ENCODE measurements around the gene TMEM53.

Gene TMEM53

GRCh38 chr1:44698138-44698537 is 23.9 kb upstream of the TMEM53 start:
- DNase-seq (ENCODE audit: low spot score), result no peak
- no CpG with 5 or more reads among the region's 3 CpGs for WGBS, 2 donors (ENCODE audit: extremely low coverage in 2 of 2, insufficient read length in 2 of 2, insufficient replicate concordance in 1 of 2)
- no peak overlapping the region for H3K14ac ChIP-seq (ENCODE audit: low read length)
- H2AFZ ChIP-seq (ENCODE audit: low read length), result no peak overlapping the region
- H2AK5ac ChIP-seq (ENCODE audit: low read depth, low read length), result no peak overlapping the region
- H3K4me1 ChIP-seq (ENCODE audit: control insufficient read depth in 2 of 2, insufficient read depth in 1 of 2, low read depth in 1 of 2, low read length in 2 of 2), result no peaks in the 10 kb centered on the region
- no peaks in the 10 kb centered on the region for H3K79me1 ChIP-seq (ENCODE audit: low read depth, low read length)
- H3K4ac ChIP-seq (ENCODE audit: low read length), result no peak overlapping the region
- no peak overlapping the region for H2BK5ac ChIP-seq (ENCODE audit: low read length)
- H3K36me3 ChIP-seq (replicated peaks in 1 of 2; ENCODE audit: control insufficient read depth in 2 of 2, insufficient read depth in 2 of 2, low read length in 2 of 2), result no peaks in the 10 kb centered on the region
- no peak overlapping the region for H2BK15ac ChIP-seq (ENCODE audit: low read length)
- H4K91ac ChIP-seq (ENCODE audit: low read depth, low read length, poor library complexity), result no peak overlapping the region
- no peak overlapping the region for H3K4me3 ChIP-seq (ENCODE audit: low read length in 2 of 2)
- H3K4me2 ChIP-seq (ENCODE audit: insufficient read depth, low read length, poor library complexity, severe bottlenecking), result no peak overlapping the region
- H2BK120ac ChIP-seq (ENCODE audit: low read depth, low read length), result no peak overlapping the region
- no peak overlapping the region for H3K27ac ChIP-seq (replicated peaks; ENCODE audit: low read length)
- H3K9ac ChIP-seq (ENCODE audit: low read depth, low read length, poor library complexity), result no peak overlapping the region
- H2BK12ac ChIP-seq (ENCODE audit: low read length), result no peak overlapping the region
- no peak overlapping the region for H3K18ac ChIP-seq (ENCODE audit: low read length)
- no peak overlapping the region for H3K23ac ChIP-seq (ENCODE audit: low read depth, low read length, poor library complexity)
- H3K9me3 ChIP-seq (replicated peaks in 1 of 2; ENCODE audit: control insufficient read depth in 2 of 2, insufficient read depth in 1 of 2, low read depth in 1 of 2, low read length in 2 of 2), result no peaks in the 10 kb centered on the region
- no peaks in the 10 kb centered on the region for H3K27me3 ChIP-seq (ENCODE audit: control insufficient read depth in 3 of 3, insufficient read depth in 3 of 3, low read depth in 1 of 3, low read length in 3 of 3)
- H4K8ac ChIP-seq (ENCODE audit: low read depth, low read length), result no peak overlapping the region

DNA sequence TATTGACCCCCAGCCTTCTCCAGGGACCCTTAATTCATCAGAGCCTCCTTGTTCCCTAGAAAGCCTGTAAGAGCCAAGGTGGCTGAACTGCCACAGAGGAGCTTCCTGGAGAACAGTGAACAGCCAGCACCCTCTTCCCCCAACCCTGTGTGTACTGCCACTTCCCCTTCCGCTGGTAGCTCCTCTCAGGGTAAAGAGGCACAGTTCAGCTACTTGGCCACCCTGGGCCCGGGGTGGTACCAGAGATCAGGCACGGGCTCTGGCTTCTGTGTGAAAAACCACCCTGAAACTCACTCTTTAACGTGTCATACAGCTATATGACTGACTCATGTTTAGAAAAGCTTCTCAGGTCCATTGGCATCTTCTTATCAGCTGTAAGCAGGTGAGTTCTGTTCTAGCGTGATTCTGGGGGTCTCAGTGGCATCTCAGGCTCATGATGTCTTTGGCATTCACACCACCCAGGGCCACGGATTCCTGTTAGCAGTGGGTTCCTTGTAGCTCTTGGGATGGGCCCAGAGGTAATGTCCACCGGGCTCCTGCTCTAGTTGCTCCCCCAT is 22.6 kb upstream of the TMEM53 start:
- H3K4ac ChIP-seq (ENCODE audit: low read length), result no peak overlapping the region
- H2BK5ac ChIP-seq (ENCODE audit: low read length), result no peak overlapping the region
- WGBS, 2 donors (ENCODE audit: extremely low coverage in 2 of 2, insufficient read length in 2 of 2, insufficient replicate concordance in 1 of 2), result no CpG with 5 or more reads among the region's 7 CpGs
- DNase-seq (ENCODE audit: low spot score), result no peak
- no peak overlapping the region for H3K4me3 ChIP-seq (ENCODE audit: low read length in 2 of 2)
- no peak overlapping the region for H3K4me2 ChIP-seq (ENCODE audit: insufficient read depth, low read length, poor library complexity, severe bottlenecking)
- no peak overlapping the region for H2BK120ac ChIP-seq (ENCODE audit: low read depth, low read length)
- no peak overlapping the region for H2AFZ ChIP-seq (ENCODE audit: low read length)
- no peaks in the 10 kb centered on the region for H3K36me3 ChIP-seq (replicated peaks in 1 of 2; ENCODE audit: control insufficient read depth in 2 of 2, insufficient read depth in 2 of 2, low read length in 2 of 2)
- H3K23ac ChIP-seq (ENCODE audit: low read depth, low read length, poor library complexity), result no peak overlapping the region
- no peak overlapping the region for H2BK12ac ChIP-seq (ENCODE audit: low read length)
- H3K9me3 ChIP-seq (replicated peaks in 1 of 2; ENCODE audit: control insufficient read depth in 2 of 2, insufficient read depth in 1 of 2, low read depth in 1 of 2, low read length in 2 of 2), result no peaks in the 10 kb centered on the region
- H2BK15ac ChIP-seq (ENCODE audit: low read length), result no peak overlapping the region
- no peak overlapping the region for H3K9ac ChIP-seq (ENCODE audit: low read depth, low read length, poor library complexity)
- no peak overlapping the region for H4K8ac ChIP-seq (ENCODE audit: low read depth, low read length)
- no peak overlapping the region for H3K14ac ChIP-seq (ENCODE audit: low read length)
- no peak overlapping the region for H2AK5ac ChIP-seq (ENCODE audit: low read depth, low read length)
- H3K27me3 ChIP-seq (ENCODE audit: control insufficient read depth in 3 of 3, insufficient read depth in 3 of 3, low read depth in 1 of 3, low read length in 3 of 3), result no peaks in the 10 kb centered on the region
- no peaks in the 10 kb centered on the region for H3K79me1 ChIP-seq (ENCODE audit: low read depth, low read length)
- no peaks in the 10 kb centered on the region for H3K4me1 ChIP-seq (ENCODE audit: control insufficient read depth in 2 of 2, insufficient read depth in 1 of 2, low read depth in 1 of 2, low read length in 2 of 2)
- H3K27ac ChIP-seq (replicated peaks; ENCODE audit: low read length), result no peak overlapping the region
- no peak overlapping the region for H4K91ac ChIP-seq (ENCODE audit: low read depth, low read length, poor library complexity)
- no peak overlapping the region for H3K18ac ChIP-seq (ENCODE audit: low read length)

- Histone ChIP-seq H2AK5ac (ENCODE audit: low read depth, low read length) (no peak overlapping the region), H3K79me1 (ENCODE audit: low read depth, low read length) (no peaks in the 10 kb centered on the region), H3K9ac (ENCODE audit: low read depth, low read length, poor library complexity) (no peak overlapping the region), H3K27me3 (ENCODE audit: control insufficient read depth in 3 of 3, insufficient read depth in 3 of 3, low read depth in 1 of 3, low read length in 3 of 3) (no peaks in the 10 kb centered on the region), H4K8ac (ENCODE audit: low read depth, low read length) (no peak overlapping the region), H4K91ac (ENCODE audit: low read depth, low read length, poor library complexity) (no peak overlapping the region), H3K36me3 (replicated peaks in 1 of 2; ENCODE audit: control insufficient read depth in 2 of 2, insufficient read depth in 2 of 2, low read length in 2 of 2) (no peaks in the 10 kb centered on the region), H2BK15ac (ENCODE audit: low read length) (no peak overlapping the region), H3K4me1 (ENCODE audit: control insufficient read depth in 2 of 2, insufficient read depth in 1 of 2, low read depth in 1 of 2, low read length in 2 of 2) (no peaks in the 10 kb centered on the region), H3K14ac (ENCODE audit: low read length) (no peak overlapping the region), H3K27ac (replicated peaks; ENCODE audit: low read length) (no peak overlapping the region), H2AFZ (ENCODE audit: low read length) (no peak overlapping the region), H3K9me3 (replicated peaks in 1 of 2; ENCODE audit: control insufficient read depth in 2 of 2, insufficient read depth in 1 of 2, low read depth in 1 of 2, low read length in 2 of 2) (no peaks in the 10 kb centered on the region), H3K4me3 (ENCODE audit: low read length in 2 of 2) (no peak overlapping the region), H3K4me2 (ENCODE audit: insufficient read depth, low read length, poor library complexity, severe bottlenecking) (no peak overlapping the region), H2BK5ac (ENCODE audit: low read length) (no peak overlapping the region), H3K4ac (ENCODE audit: low read length) (no peak overlapping the region), H3K18ac (ENCODE audit: low read length) (no peak overlapping the region), H3K23ac (ENCODE audit: low read depth, low read length, poor library complexity) (no peak overlapping the region), H2BK12ac (ENCODE audit: low read length) (no peak overlapping the region), H2BK120ac (ENCODE audit: low read depth, low read length) (no peak overlapping the region)
- no peak for DNase-seq (ENCODE audit: low spot score)
- WGBS, 2 donors (ENCODE audit: extremely low coverage in 2 of 2, insufficient read length in 2 of 2, insufficient replicate concordance in 1 of 2), result no CpG with 5 or more reads among the region's 3 CpGs
These were observed 21.8 kb upstream of the TMEM53 start for GRCh38 chr1:44696101-44696500.

DNA sequence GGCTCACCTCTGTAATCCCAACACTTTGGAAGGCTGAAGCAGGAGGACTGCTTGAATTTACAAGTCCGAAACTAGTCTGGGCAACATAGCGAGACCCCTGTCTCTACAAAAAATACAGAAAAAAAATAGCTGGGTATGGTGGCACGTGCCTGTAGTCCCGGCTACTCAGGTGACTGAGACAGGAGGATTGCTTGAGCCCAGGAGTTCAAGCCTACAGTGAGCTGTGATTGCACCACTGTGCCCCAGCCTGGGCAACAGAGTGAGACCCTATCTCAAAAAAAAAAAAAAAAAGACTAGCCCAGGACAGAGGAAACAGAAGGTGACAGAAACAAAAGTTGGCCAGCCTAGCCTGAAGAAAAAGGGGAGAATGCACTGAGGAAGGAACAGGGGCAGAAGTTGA is 21.4 kb upstream of the TMEM53 start:
- Histone ChIP-seq H2BK15ac (ENCODE audit: low read length) (no peak overlapping the region), H2BK120ac (ENCODE audit: low read depth, low read length) (no peak overlapping the region), H2AK5ac (ENCODE audit: low read depth, low read length) (no peak overlapping the region), H3K4ac (ENCODE audit: low read length) (no peak overlapping the region), H3K23ac (ENCODE audit: low read depth, low read length, poor library complexity) (no peak overlapping the region), H3K36me3 (replicated peaks in 1 of 2; ENCODE audit: control insufficient read depth in 2 of 2, insufficient read depth in 2 of 2, low read length in 2 of 2) (no peaks in the 10 kb centered on the region), H3K18ac (ENCODE audit: low read length) (no peak overlapping the region), H3K27ac (replicated peaks; ENCODE audit: low read length) (no peak overlapping the region), H3K4me1 (ENCODE audit: control insufficient read depth in 2 of 2, insufficient read depth in 1 of 2, low read depth in 1 of 2, low read length in 2 of 2) (no peaks in the 10 kb centered on the region), H4K91ac (ENCODE audit: low read depth, low read length, poor library complexity) (no peak overlapping the region), H2BK5ac (ENCODE audit: low read length) (no peak overlapping the region), H3K9me3 (replicated peaks in 1 of 2; ENCODE audit: control insufficient read depth in 2 of 2, insufficient read depth in 1 of 2, low read depth in 1 of 2, low read length in 2 of 2) (no peaks in the 10 kb centered on the region), H3K4me3 (ENCODE audit: low read length in 2 of 2) (no peak overlapping the region), H3K4me2 (ENCODE audit: insufficient read depth, low read length, poor library complexity, severe bottlenecking) (no peak overlapping the region), H3K27me3 (ENCODE audit: control insufficient read depth in 3 of 3, insufficient read depth in 3 of 3, low read depth in 1 of 3, low read length in 3 of 3) (no peaks in the 10 kb centered on the region), H3K9ac (ENCODE audit: low read depth, low read length, poor library complexity) (no peak overlapping the region), H2AFZ (ENCODE audit: low read length) (no peak overlapping the region), H2BK12ac (ENCODE audit: low read length) (no peak overlapping the region), H4K8ac (ENCODE audit: low read depth, low read length) (no peak overlapping the region), H3K14ac (ENCODE audit: low read length) (no peak overlapping the region), H3K79me1 (ENCODE audit: low read depth, low read length) (no peaks in the 10 kb centered on the region)
- DNase-seq (ENCODE audit: low spot score), result no peak
- WGBS, 2 donors (ENCODE audit: extremely low coverage in 2 of 2, insufficient read length in 2 of 2, insufficient replicate concordance in 1 of 2), result no CpG with 5 or more reads among the region's 4 CpGs

All from neuronal stem cell (in vitro differentiated cells).